Right cardiac atrium (tissue), 5 donors: ENCODE measurements around the gene TTLL5. TPM values are rescaled to one million over a fixed set of nuclear protein-coding genes. Genes with fewer than 3 reads are reported as not detected.
A peak's percentile ranks its signal among the peaks of the same experiment; 100 is the strongest.

Experiments
- ATAC-seq, 2 donors: fragments of 200-7000 bp; cut with Tn5 transposase; one replicate each; pipeline versions ENCODE4 v1.8.0 to v1.9.1; 2020; ENCODE audit warnings: moderate library complexity in 2 of 2, mild to moderate bottlenecking in 1 of 2
- DNase-seq, 3 donors: peaks; one replicate each; pipeline ENCODE4 v3.0.0-alpha.2; 2020
- H3K27ac ChIP-seq: one replicate; pipeline ENCODE4 v1.5.1; 2013; ENCODE audit warnings: mild to moderate bottlenecking, low read length, control low read depth, moderate library complexity
- H3K27me3 ChIP-seq: one replicate; pipeline ENCODE4 v1.6.1; 2013; ENCODE audit not compliant: control insufficient read depth, insufficient read depth
- H3K4me1 ChIP-seq: one replicate; pipeline ENCODE4 v1.6.1; 2013; ENCODE audit warnings: low read length; ENCODE audit not compliant: control insufficient read depth, insufficient read depth
- H3K4me3 ChIP-seq: one replicate; pipeline ENCODE4 v1.5.1; 2013; ENCODE audit warnings: low read length, control low read depth
- H3K9me3 ChIP-seq: one replicate; pipeline ENCODE4 v1.6.1; 2013; ENCODE audit warnings: low read length; ENCODE audit not compliant: control insufficient read depth
- WGBS: extraction: QIAGEN DNeasy Blood & Tissue Kit; methylation state at CpG from one replicate; pipeline ENCODE4 v1.1.7; 2013; 5-methylcytosine and 5-hydroxymethylcytosine counted together
- intact Hi-C, 4 donors: fragments of 100-400 bp; cut with DNase I; formaldehyde crosslinking; loops; one replicate each; pipeline versions ENCODE4 v1.11.0 to v1.14.0; 2022 to 2023
- polyA plus RNA-seq: library from polyadenylated mRNA; stranded (reverse); fragments of 200-250 nt; gene quantifications from one replicate; pipeline ENCODE4 v1.2.3, GENCODE V29; 2013
- total RNA-seq, 4 donors: library from RNA; stranded (reverse); fragmentation: NEBNext Ultra II Directional; extraction: Animal tissue kit (Norgen Biotek cat#: 25700); gene quantifications; one replicate each; pipeline ENCODE4 v1.2.1, GENCODE V29; 2021
- donor health status: healthy with polysubstance abuse.
- donor health status: DM: no; HTN: yes; CAD: no.
- donor health status: DM: no; HTN: no; CAD: no.
- donor health status: DM: no; HTN: yes; CAD: no; lungs with severe emphysema.
- donor health status: DM: yes; HTN: yes; CAD: no.

The TTLL5 gene
- total and polyA plus RNA-seq, 5 donors, result 8.0 to 22.2 (median 20.0) TPM

DNA sequence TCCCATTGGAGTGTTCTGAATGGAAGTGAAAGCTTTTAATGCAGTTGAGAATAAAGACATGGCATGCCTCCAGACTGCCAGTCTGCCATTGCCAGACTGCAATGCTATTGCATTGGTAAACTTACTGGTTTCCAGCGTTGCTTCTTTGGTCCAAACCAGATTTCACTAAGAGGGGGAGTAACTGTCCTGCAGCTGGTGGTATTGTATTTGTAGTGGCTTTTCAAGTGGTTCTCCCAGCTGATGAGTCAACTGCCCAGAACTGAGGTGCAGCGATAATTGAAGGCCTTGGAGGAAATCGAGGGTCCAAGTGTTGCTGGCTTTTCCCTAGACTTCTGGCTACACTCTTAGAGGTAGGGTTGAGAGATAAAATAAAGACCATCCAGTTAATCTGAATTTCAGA, 32.2 kb upstream of the TTLL5 start:
- ATAC-seq, result no peak
- no peaks in the 10 kb centered on the region for H3K9me3 ChIP-seq
- no peaks in the 10 kb centered on the region for H3K27me3 ChIP-seq
- DNase-seq, result no peak
- WGBS, result 90% methylated on average over 3 of the region's 3 CpGs
- H3K4me3 ChIP-seq, result no peak overlapping the region
- H3K4me1 ChIP-seq, result peaks cover 2% of the 10 kb centered on the region
- intact Hi-C loops, result no loop called here
- no peak overlapping the region for H3K27ac ChIP-seq

GRCh38 chr14:75630695-75631452, 30.2 kb upstream of the TTLL5 start:
- Histone ChIP-seq H3K9me3 (no peaks in the 10 kb centered on the region), H3K4me3 (no peak overlapping the region), H3K4me1 (peaks cover 2% of the 10 kb centered on the region), H3K27ac (no peak overlapping the region), H3K27me3 (no peaks in the 10 kb centered on the region)
- DNase-seq, result no peak
- no peak for ATAC-seq
- intact Hi-C loops, result no loop called here
- 89% methylated on average over 6 of the region's 6 CpGs for WGBS

DNA sequence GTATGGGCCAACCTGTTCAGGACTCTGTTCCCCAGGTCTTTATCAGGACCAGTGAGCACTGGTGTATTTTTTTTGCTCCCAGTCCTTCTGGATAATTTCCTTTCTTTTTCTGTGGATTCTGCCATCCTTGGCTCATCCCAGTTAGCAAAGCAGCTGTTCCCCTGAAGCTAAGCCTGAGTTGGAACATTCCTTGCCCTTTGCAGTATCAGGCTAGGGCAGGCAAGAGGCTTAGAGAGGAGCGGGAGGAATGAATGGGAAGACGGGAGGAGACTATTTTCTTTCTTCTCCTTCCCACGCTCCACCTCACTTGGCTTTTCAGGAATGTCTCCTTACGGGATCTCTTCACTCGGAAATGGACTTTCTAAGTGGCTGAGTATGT, 29.6 kb upstream of the TTLL5 start:
- Histone ChIP-seq H3K4me1 (peaks cover 5% of the 10 kb centered on the region), H3K9me3 (no peaks in the 10 kb centered on the region), H3K4me3 (no peak overlapping the region), H3K27me3 (no peaks in the 10 kb centered on the region), H3K27ac (no peak overlapping the region)
- ATAC-seq (no peak), DNase-seq (no peak)
- 67% methylated on average over 5 of the region's 5 CpGs for WGBS
- intact Hi-C loops, result no loop called here

- H3K27ac ChIP-seq, result no peak overlapping the region
- ATAC-seq, result no peak
- H3K4me3 ChIP-seq, result no peak overlapping the region
- no peak for DNase-seq
- H3K9me3 ChIP-seq, result no peaks in the 10 kb centered on the region
- H3K4me1 ChIP-seq, result peaks cover 3% of the 10 kb centered on the region
- no peaks in the 10 kb centered on the region for H3K27me3 ChIP-seq
- WGBS, result 90% methylated on average over 5 of the region's 5 CpGs
- intact Hi-C loops, result no loop called here
These were observed 26.2 kb upstream of the TTLL5 start for GRCh38 chr14:75634848-75635247.

GRCh38 chr14:75636100-75636692, 24.9 kb upstream of the TTLL5 start:
- Histone ChIP-seq H3K27ac (no peak overlapping the region), H3K4me3 (no peak overlapping the region), H3K9me3 (no peaks in the 10 kb centered on the region), H3K4me1 (peaks cover 3% of the 10 kb centered on the region), H3K27me3 (no peaks in the 10 kb centered on the region)
- 60% methylated on average over 13 of the region's 13 CpGs for WGBS
- intact Hi-C loops, result no loop called here
- DNase-seq, result peak in 1 of 3 donors; percentile 66
- ATAC-seq, result peak; percentile 46 to 53

- WGBS, result 89% methylated on average over 3 of the region's 3 CpGs
- intact Hi-C loops, result no loop called here
- Histone ChIP-seq H3K4me3 (no peak overlapping the region), H3K27me3 (no peaks in the 10 kb centered on the region), H3K9me3 (no peaks in the 10 kb centered on the region), H3K27ac (no peak overlapping the region), H3K4me1 (peaks cover 3% of the 10 kb centered on the region)
- no peak for DNase-seq
- ATAC-seq, result no peak
These were observed 20.2 kb upstream of the TTLL5 start for GRCh38 chr14:75640876-75641275.

- DNase-seq (no peak), ATAC-seq (no peak)
- intact Hi-C loops, result no loop called here
- Histone ChIP-seq H3K9me3 (no peaks in the 10 kb centered on the region), H3K4me3 (no peak overlapping the region), H3K27me3 (no peaks in the 10 kb centered on the region), H3K27ac (no peak overlapping the region), H3K4me1 (peaks cover 3% of the 10 kb centered on the region)
- WGBS, result 66% methylated on average over 4 of the region's 4 CpGs
These were observed 17.1 kb upstream of the TTLL5 start for GRCh38 chr14:75643985-75644384.

GRCh38 chr14:75645056-75645455, 16.0 kb upstream of the TTLL5 start:
- DNase-seq (no peak), ATAC-seq (no peak)
- intact Hi-C loops, result no loop called here
- no peak overlapping the region for H3K4me3 ChIP-seq
- peaks cover 3% of the 10 kb centered on the region for H3K4me1 ChIP-seq
- no peaks in the 10 kb centered on the region for H3K27me3 ChIP-seq
- H3K27ac ChIP-seq, result no peak overlapping the region
- no peaks in the 10 kb centered on the region for H3K9me3 ChIP-seq

GRCh38 chr14:75646762-75647161, 14.3 kb upstream of the TTLL5 start:
- Histone ChIP-seq H3K4me1 (peaks cover 3% of the 10 kb centered on the region), H3K27me3 (no peaks in the 10 kb centered on the region), H3K27ac (no peak overlapping the region), H3K4me3 (no peak overlapping the region), H3K9me3 (no peaks in the 10 kb centered on the region)
- 79% methylated on average over 6 of the region's 6 CpGs for WGBS
- intact Hi-C loops, result no loop called here
- ATAC-seq, result no peak
- no peak for DNase-seq

GRCh38 chr14:75647640-75648039, 13.4 kb upstream of the TTLL5 start:
- DNase-seq (peak in 2 of 3 donors; percentile 23 to 60), ATAC-seq (peak; percentile 35 to 67)
- no peaks in the 10 kb centered on the region for H3K9me3 ChIP-seq
- intact Hi-C loops, result no loop called here
- H3K27ac ChIP-seq, result peak overlapping the region; percentile 42
- H3K27me3 ChIP-seq, result no peaks in the 10 kb centered on the region
- H3K4me1 ChIP-seq, result peaks cover 3% of the 10 kb centered on the region
- no peak overlapping the region for H3K4me3 ChIP-seq
- WGBS, result 52% methylated on average over 3 of the region's 3 CpGs

GRCh38 chr14:75648066-75648838, 12.8 kb upstream of the TTLL5 start:
- Histone ChIP-seq H3K27me3 (no peaks in the 10 kb centered on the region), H3K9me3 (no peaks in the 10 kb centered on the region), H3K4me3 (no peak overlapping the region), H3K27ac (peak overlapping the region; percentile 46), H3K4me1 (peaks cover 3% of the 10 kb centered on the region)
- WGBS, result 48% methylated on average over 9 of the region's 9 CpGs
- DNase-seq (peak; percentile 59 to 77 (median 62)), ATAC-seq (peak; percentile 88 to 94)
- intact Hi-C loops, result no loop called here
